Measurements from ENCODE around the gene PDE11A. TPM values are rescaled to one million over a fixed set of nuclear protein-coding genes. Genes with fewer than 3 reads are reported as not detected.

PDE11A gene
- total RNA-seq, 8 experiments from 2014 or later, result 0.31 to 6.9 (median 3.9) TPM

GRCh38 chr2:177599956-177600355 is 472.6 kb downstream of the PDE11A start:
- Histone ChIP-seq H3K4me1 (replicated peaks in 1 of 2) (peaks cover 30 to 48% of the 10 kb centered on the region in 2 donors), H3K4me3 (no peak overlapping the region), H3K27ac (no peak overlapping the region)
- no peak for ATAC-seq (replicated peaks in 6 of 8)
- 54 to 100% (median 87%) methylated on average over 1 to 2 of the region's 2 CpGs; no CpG with 5 or more reads in 2 of the 10 experiments for WGBS, 10 experiments
- in situ Hi-C loops (cut with MboI; ENCODE audit: low pct_unique_long_range_greater_than_20kb in 2 of 9, low sequenced_read_pairs in 9 of 9, unreplicated experiment in 9 of 9), result loop anchor here in 2 of 9 experiments (25.0 kb wide), 3 partner anchors 112 to 263 kb away; no protein-coding TSS in a partner anchor

- peak in 6 of 8 experiments; percentile 9 to 70 (median 68) for ATAC-seq (replicated peaks in 6 of 8)
- peak overlapping the region in 1 of 2 donors; percentile 65 for H3K27ac ChIP-seq
- H3K4me3 ChIP-seq, result no peak overlapping the region
- H3K4me1 ChIP-seq (replicated peaks in 1 of 2), result peaks cover 28 to 42% of the 10 kb centered on the region in 2 donors
- WGBS, 10 experiments, result 0 to 100% (median 45%) methylated on average over 1 to 3 of the region's 3 CpGs; no CpG with 5 or more reads in 4 of the 10 experiments
- in situ Hi-C loops (cut with MboI; ENCODE audit: low pct_unique_long_range_greater_than_20kb in 2 of 9, low sequenced_read_pairs in 9 of 9, unreplicated experiment in 9 of 9), result no loop called here
These were observed 473.4 kb downstream of the PDE11A start for GRCh38 chr2:177599139-177599688.

- Histone ChIP-seq H3K27ac (peak overlapping the region in 1 of 2 donors; percentile 65), H3K4me1 (replicated peaks in 1 of 2) (peaks cover 34 to 48% of the 10 kb centered on the region in 2 donors), H3K4me3 (no peak overlapping the region)
- peak; percentile 46 to 95 (median 66) for ATAC-seq (replicated peaks in 6 of 8)
- in situ Hi-C loops (cut with MboI; ENCODE audit: low pct_unique_long_range_greater_than_20kb in 2 of 9, low sequenced_read_pairs in 9 of 9, unreplicated experiment in 9 of 9), result no loop called here
- 0 to 78% (median 51%) methylated on average over 1 to 4 of the region's 4 CpGs; no CpG with 5 or more reads in 4 of the 10 experiments for WGBS, 10 experiments
These were observed 474.0 kb downstream of the PDE11A start for GRCh38 chr2:177598326-177599138.

GRCh38 chr2:177597759-177598158 is 474.8 kb downstream of the PDE11A start:
- in situ Hi-C loops (cut with MboI; ENCODE audit: low pct_unique_long_range_greater_than_20kb in 2 of 9, low sequenced_read_pairs in 9 of 9, unreplicated experiment in 9 of 9), result no loop called here
- H3K4me1 ChIP-seq (replicated peaks in 1 of 2), result peaks cover 35 to 48% of the 10 kb centered on the region in 2 donors
- H3K27ac ChIP-seq, result peak overlapping the region in 1 of 2 donors; percentile 65
- 10 to 100% (median 65%) methylated on average over 1 to 6 of the region's 6 CpGs for WGBS, 10 experiments
- ATAC-seq (replicated peaks in 6 of 8), result peak; percentile 18 to 82 (median 67)
- H3K4me3 ChIP-seq, result no peak overlapping the region

- no peak for ATAC-seq (replicated peaks in 6 of 8)
- 83 to 100% (median 100%) methylated on average over 1 of the region's 1 CpG; no CpG with 5 or more reads in 1 of the 10 experiments for WGBS, 10 experiments
- Histone ChIP-seq H3K4me1 (replicated peaks in 1 of 2) (peaks cover 30 to 42% of the 10 kb centered on the region in 2 donors), H3K4me3 (no peak overlapping the region), H3K27ac (no peak overlapping the region)
- in situ Hi-C loops (cut with MboI; ENCODE audit: low pct_unique_long_range_greater_than_20kb in 2 of 9, low sequenced_read_pairs in 9 of 9, unreplicated experiment in 9 of 9), result no loop called here
These were observed 475.7 kb downstream of the PDE11A start for GRCh38 chr2:177596866-177597265.

GRCh38 chr2:177595126-177595845 is 477.3 kb downstream of the PDE11A start:
- H3K4me1 ChIP-seq (replicated peaks in 1 of 2), result peaks cover 30 to 42% of the 10 kb centered on the region in 2 donors
- WGBS, 10 experiments, result 67 to 100% (median 95%) methylated on average over 1 to 4 of the region's 4 CpGs; no CpG with 5 or more reads in 4 of the 10 experiments
- H3K4me3 ChIP-seq, result no peak overlapping the region
- no peak overlapping the region for H3K27ac ChIP-seq
- in situ Hi-C loops (cut with MboI; ENCODE audit: low pct_unique_long_range_greater_than_20kb in 2 of 9, low sequenced_read_pairs in 9 of 9, unreplicated experiment in 9 of 9), result no loop called here
- no peak for ATAC-seq (replicated peaks in 6 of 8)

GRCh38 chr2:177593402-177593801 is 479.2 kb downstream of the PDE11A start:
- 0 to 90% (median 80%) methylated on average over 1 to 3 of the region's 3 CpGs; no CpG with 5 or more reads in 3 of the 10 experiments for whole genome bisulfite sequencing, 10 experiments
- ATAC-seq (replicated peaks in 6 of 8), result peak in 3 of 8 experiments; percentile 9 to 55 (median 49)
- in situ Hi-C loops (cut with MboI; ENCODE audit: low pct_unique_long_range_greater_than_20kb in 2 of 9, low sequenced_read_pairs in 9 of 9, unreplicated experiment in 9 of 9), result no loop called here
- Histone ChIP-seq H3K4me1 (replicated peaks in 1 of 2) (peaks cover 20 to 29% of the 10 kb centered on the region in 2 donors), H3K4me3 (no peak overlapping the region), H3K27ac (peak overlapping the region in 1 of 2 donors; percentile 66)

GRCh38 chr2:177592945-177593344 is 479.6 kb downstream of the PDE11A start:
- Histone ChIP-seq H3K4me3 (no peak overlapping the region), H3K27ac (no peak overlapping the region), H3K4me1 (replicated peaks in 1 of 2) (peaks cover 16 to 24% of the 10 kb centered on the region in 2 donors)
- in situ Hi-C loops (cut with MboI; ENCODE audit: low pct_unique_long_range_greater_than_20kb in 2 of 9, low sequenced_read_pairs in 9 of 9, unreplicated experiment in 9 of 9), result no loop called here
- peak in 2 of 8 experiments; percentile 35 for ATAC-seq (replicated peaks in 6 of 8)

- Histone ChIP-seq H3K4me3 (no peak overlapping the region), H3K27ac (no peak overlapping the region), H3K4me1 (replicated peaks in 1 of 2) (peaks cover 12 to 19% of the 10 kb centered on the region in 2 donors)
- in situ Hi-C loops (cut with MboI; ENCODE audit: low pct_unique_long_range_greater_than_20kb in 2 of 9, low sequenced_read_pairs in 9 of 9, unreplicated experiment in 9 of 9), result no loop called here
- no peak for ATAC-seq (replicated peaks in 6 of 8)
- 0 to 100% (median 100%) methylated on average over 1 of the region's 2 CpGs; no CpG with 5 or more reads in 4 of the 10 experiments for WGBS, 10 experiments
These were observed 480.2 kb downstream of the PDE11A start for GRCh38 chr2:177592397-177592796.

GRCh38 chr2:177589186-177589585 is 483.4 kb downstream of the PDE11A start:
- H3K27ac ChIP-seq, result no peak overlapping the region
- no peak for ATAC-seq (replicated peaks in 6 of 8)
- H3K4me3 ChIP-seq, result no peak overlapping the region
- in situ Hi-C loops (cut with MboI; ENCODE audit: low pct_unique_long_range_greater_than_20kb in 2 of 9, low sequenced_read_pairs in 9 of 9, unreplicated experiment in 9 of 9), result no loop called here
- peaks cover 10 to 17% of the 10 kb centered on the region in 2 donors for H3K4me1 ChIP-seq (replicated peaks in 1 of 2)
- 43 to 100% methylated on average over 1 of the region's 1 CpG; no CpG with 5 or more reads in 8 of the 10 experiments for WGBS, 10 experiments

- peaks cover 5 to 12% of the 10 kb centered on the region in 2 donors for H3K4me1 ChIP-seq (replicated peaks in 1 of 2)
- no peak for ATAC-seq (replicated peaks in 6 of 8)
- no peak overlapping the region for H3K27ac ChIP-seq
- in situ Hi-C loops (cut with MboI; ENCODE audit: low pct_unique_long_range_greater_than_20kb in 2 of 9, low sequenced_read_pairs in 9 of 9, unreplicated experiment in 9 of 9), result no loop called here
- H3K4me3 ChIP-seq, result no peak overlapping the region
- 0 to 93% (median 58%) methylated on average over 1 to 3 of the region's 3 CpGs; no CpG with 5 or more reads in 1 of the 10 experiments for WGBS, 10 experiments
These were observed 483.9 kb downstream of the PDE11A start for GRCh38 chr2:177588671-177589070.

- in situ Hi-C loops (cut with MboI; ENCODE audit: low pct_unique_long_range_greater_than_20kb in 2 of 9, low sequenced_read_pairs in 9 of 9, unreplicated experiment in 9 of 9), result no loop called here
- no peak for ATAC-seq (replicated peaks in 6 of 8)
These were observed 485.2 kb downstream of the PDE11A start for GRCh38 chr2:177587371-177587770.

More at GRCh38 chr2:177587371-177587770, 485.2 kb downstream of the PDE11A start:
- 25 to 100% (median 91%) methylated on average over 1 of the region's 1 CpG; no CpG with 5 or more reads in 5 of the 10 experiments for WGBS, 10 experiments
- Histone ChIP-seq H3K4me1 (replicated peaks in 1 of 2) (peaks cover 0 to 4% of the 10 kb centered on the region in 2 donors), H3K4me3 (no peak overlapping the region), H3K27ac (no peak overlapping the region)

Measured in motor neuron (in vitro differentiated cells).